CD4-positive, alpha-beta T cell treated with Interleukin-17A for 1 hour (primary cell): ENCODE data around the gene UGT1A5.

Experiments used
- DNase-seq: peaks from one replicate; pipeline ENCODE4 v3.0.0-alpha.2; 2020

UGT1A5 gene

GRCh38 chr2:233712611-233713261, at the start of gene UGT1A5:
Gene UGT1A5, plus strand, starts transcription at chr2:233712907. Its CDS starts 85 bp downstream, at chr2:233712992.
- no peak for DNase-seq

- DNase-seq = no peak
Observed at GRCh38 chr2:233663911-233664310, 48.8 kb upstream of the UGT1A5 start.

GRCh38 chr2:233668605-233669260, 44.0 kb upstream of the UGT1A5 start:
- DNase-seq = no peak

DNA sequence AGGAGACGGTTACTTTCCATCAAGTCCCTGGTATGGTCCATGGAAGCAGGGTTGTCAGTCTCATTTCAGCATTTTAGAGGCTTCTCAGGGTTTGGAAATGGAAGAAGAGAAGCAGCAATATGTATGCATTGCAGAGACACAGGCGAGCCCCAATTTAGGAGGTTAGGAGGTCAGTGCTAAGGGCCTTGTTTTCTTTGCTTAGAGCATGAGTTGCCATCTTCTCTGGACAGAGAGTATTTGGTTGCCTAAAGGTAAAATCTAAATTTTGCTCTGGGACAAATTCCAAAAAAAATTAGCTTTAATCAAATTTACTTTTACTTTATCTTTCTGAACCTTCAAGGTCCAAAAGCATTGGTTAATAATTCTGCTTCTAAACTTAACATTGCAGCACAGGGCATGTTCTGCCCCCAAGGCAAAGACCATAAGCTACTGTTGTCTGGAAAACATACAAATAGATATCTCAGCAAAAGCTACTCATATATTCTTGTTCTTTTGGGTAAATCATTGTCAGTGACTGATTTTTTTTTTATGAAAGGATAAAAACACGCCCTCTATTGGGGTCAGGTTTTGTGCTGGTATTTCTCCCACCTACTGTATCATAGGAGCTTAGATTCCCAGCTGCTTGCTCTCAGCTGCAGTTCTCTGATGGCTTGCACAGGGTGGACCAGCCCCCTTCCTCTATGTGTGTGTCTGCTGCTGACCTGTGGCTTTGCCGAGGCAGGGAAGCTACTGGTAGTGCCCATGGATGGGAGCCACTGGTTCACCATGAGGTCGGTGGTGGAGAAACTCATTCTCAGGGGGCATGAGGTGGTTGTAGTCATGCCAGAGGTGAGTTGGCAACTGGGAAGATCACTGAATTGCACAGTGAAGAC, 41.2 kb upstream of the UGT1A5 start, which contains the start of gene UGT1A9:
TSS of gene UGT1A9 (plus strand) at position 609 of the 872 bp plus-strand sequence. CDS start at position 646, 37 bp downstream.
- DNase-seq = no peak

- no peak for DNase-seq
Observed at GRCh38 chr2:233672886-233673285, 39.8 kb upstream of the UGT1A5 start.

GRCh38 chr2:233673896-233674295, 38.8 kb upstream of the UGT1A5 start:
- no peak for DNase-seq

DNA sequence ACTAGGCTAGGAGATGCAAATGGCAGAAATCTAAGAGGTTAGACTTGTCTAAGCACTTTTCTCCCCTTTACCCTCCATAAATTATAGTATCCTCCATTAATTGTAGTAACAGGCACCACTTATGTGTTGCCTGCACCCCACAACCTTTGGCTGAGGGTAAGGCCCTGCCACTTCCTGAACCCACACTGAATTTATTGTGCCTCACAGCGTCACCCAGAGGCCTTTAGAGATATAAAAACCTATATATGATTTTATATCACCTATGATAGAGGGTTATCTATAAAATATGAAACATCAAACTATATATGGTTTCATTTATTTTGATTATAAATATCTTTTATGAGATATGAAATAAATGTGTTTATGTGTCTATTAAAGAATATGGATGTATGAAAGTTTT, 38.4 kb upstream of the UGT1A5 start:
- no peak for DNase-seq

DNA sequence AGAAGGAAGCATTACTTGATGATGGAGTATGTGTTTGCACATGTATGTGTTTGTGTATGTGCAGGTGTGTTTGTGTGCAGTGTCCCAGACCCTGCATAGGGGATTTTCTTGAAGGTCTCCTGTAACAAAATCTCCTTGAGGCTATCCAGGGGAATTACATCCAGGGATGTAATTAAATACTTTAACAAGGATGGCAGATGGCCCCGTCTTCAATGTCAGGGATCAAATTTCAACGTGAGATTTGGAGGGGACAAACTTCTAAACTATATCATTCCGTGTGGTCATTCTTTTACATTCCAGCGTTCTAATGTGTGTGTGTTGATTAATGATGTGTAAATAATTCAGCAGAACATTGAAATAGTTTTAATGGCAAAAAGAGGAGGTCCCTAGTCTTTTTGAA, 37.7 kb upstream of the UGT1A5 start:
- no peak for DNase-seq

DNA sequence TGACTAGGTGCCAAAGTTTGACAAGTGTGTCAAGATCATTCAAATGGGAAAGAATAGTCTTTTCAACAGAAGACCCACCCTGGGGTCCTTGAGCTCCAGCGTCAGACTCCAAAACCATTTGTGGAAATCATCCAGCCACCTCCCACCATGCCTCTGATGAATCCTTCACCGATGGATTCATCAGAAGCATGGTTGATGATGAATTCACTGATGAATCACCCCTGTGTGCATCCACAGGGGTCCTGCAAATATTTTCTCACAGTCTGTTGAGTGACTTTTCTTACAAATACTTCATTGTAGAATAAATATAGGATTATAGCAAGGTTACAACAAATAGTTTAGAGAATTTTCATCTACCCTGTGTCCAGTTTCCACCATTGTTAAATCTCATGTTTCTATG, 36.7 kb upstream of the UGT1A5 start:
- DNase-seq = no peak

DNA sequence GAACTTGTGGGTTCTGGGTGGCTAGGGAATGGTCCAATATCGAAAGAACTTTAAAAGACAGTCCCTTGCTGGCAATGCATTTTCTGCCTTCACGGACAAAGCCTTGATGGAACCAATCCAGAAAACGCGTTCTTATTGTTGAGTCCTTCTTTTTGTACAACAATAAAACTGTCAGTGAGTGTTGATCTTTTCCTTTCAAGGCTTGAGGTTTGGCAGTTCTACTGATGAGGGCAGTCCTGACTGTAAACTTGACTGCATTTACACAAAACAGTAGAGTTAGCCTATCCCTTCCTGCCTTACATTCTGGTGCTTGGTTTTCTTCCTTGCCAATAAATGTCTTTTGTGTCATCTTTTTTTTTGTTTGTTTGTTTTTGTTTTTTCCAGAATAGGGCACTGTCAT, 33.5 kb upstream of the UGT1A5 start:
- DNase-seq = no peak

GRCh38 chr2:233680361-233681045, 32.2 kb upstream of the UGT1A5 start:
- DNase-seq = no peak

- DNase-seq = no peak
Observed at GRCh38 chr2:233681521-233682099, 31.1 kb upstream of the UGT1A5 start, which contains the start of gene UGT1A7. Gene UGT1A7, plus strand, starts transcription at chr2:233681901. Its CDS starts 37 bp downstream, at chr2:233681938.

- no peak for DNase-seq
Observed at GRCh38 chr2:233684640-233685039, 28.1 kb upstream of the UGT1A5 start.

GRCh38 chr2:233686928-233687327, 25.8 kb upstream of the UGT1A5 start:
- no peak for DNase-seq

DNA sequence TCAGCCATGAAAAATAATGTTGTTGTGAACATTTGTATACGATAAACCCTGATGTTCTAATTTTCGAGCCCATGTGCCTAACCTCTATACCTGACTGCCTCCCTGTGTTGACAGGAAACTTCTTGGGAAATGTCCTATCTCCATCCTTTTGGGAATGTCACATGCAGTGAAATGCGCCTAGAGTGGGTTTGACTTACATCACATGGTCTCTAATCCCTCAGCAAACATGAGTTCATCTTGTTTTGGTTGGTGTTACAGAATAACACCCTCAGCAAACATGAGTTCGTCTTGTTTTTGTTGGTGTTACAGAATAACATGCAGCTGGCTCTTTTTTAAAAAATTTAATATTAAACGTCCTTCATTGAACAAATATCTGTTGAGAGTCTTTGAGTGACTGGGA, 24.4 kb upstream of the UGT1A5 start:
- no peak for DNase-seq

GRCh38 chr2:233689031-233689430, 23.7 kb upstream of the UGT1A5 start:
- no peak for DNase-seq

- no peak for DNase-seq
Observed at GRCh38 chr2:233689501-233689900, 23.2 kb upstream of the UGT1A5 start.

DNA sequence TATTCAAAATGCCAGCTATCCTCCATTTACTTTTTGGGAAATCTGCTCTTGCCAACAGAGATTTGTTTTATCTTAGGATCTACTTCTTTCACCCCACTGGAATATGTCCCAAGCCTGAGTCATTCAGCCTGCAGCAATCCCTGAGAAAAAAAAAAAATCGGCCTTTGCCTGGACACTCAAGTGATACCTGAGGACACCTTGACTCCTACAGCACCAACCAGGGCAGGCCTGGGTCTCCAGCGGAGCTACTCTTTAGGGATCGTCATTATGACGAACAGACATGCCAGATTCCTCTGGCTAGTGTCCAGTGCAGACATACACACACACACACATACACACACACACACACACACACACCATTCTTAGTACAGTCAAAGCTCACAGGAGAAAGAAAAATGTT, 22.3 kb upstream of the UGT1A5 start:
- DNase-seq = no peak

DNA sequence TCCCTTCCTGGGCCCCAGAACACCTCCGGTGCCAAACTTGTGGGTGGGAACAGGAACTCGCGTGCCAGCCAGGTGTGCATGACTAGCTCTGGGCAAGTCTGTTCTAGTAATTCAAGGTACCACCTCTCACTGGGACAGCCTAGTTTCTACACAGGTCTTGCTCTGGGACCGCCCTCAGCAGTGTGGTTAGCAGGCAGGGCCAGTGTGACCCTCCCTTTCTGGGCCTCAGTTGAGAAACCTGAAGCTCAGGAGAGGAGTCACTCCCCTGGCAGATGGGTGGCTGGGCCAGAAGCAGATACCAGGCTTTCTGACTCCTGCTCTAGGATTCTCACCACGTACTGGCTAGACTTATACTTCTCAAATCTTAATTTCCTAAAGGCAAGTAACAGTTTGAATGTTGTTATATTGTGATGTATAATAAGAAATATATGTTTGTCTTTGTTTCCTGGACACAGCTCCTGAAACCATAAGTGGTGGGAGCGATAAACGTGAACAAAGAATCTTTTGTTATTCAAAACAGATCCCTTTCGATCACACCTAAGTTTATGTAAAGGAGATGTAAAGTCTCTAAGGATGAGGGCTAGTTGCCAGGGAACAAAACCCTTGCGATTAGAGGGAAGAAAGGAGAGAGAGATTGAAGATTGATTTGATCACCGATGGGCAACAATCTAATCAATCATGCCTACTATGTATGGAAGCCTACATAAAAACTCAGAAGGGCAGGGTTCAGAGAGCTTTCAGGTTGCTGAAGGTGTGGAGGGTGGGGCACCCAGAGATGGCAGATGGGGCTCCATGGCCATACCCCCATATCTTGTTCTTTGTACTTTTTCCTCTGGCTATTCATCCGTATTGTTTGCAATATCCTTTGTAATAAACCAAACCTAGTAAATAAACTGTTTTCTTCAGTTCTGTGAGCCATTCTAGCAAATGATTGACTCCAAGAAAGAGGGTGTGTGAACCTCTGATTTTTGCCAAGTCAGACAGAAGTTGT, 21.0 kb upstream of the UGT1A5 start:
- DNase-seq = no peak

- DNase-seq = no peak
Observed at GRCh38 chr2:233692648-233693047, 20.1 kb upstream of the UGT1A5 start, which contains the start of gene UGT1A6. Gene UGT1A6, plus strand, starts transcription at chr2:233692890. Its CDS starts 115 bp downstream, at chr2:233693005.

- no peak for DNase-seq
Observed at GRCh38 chr2:233693963-233694362, 18.7 kb upstream of the UGT1A5 start.
